ENCODE results near the gene QPCT. TPM values are rescaled to one million over a fixed set of nuclear protein-coding genes. Genes with fewer than 3 reads are reported as not detected.

QPCT gene
- total RNA-seq, 1 experiment from 2014 or later: 13.6 TPM

GRCh38 chr2:37367310-37367709 is 22.9 kb downstream of the QPCT start:
- TF ChIP-seq NR1H2 (CRISPR knock-in tag; IDR thresholded peaks at IDR 0.05) (no peak), ETV6 (CRISPR knock-in tag; IDR thresholded peaks at IDR 0.05) (no peak), ZSCAN18 (CRISPR knock-in tag; IDR thresholded peaks at IDR 0.05) (no peak), ATF2 (CRISPR knock-in tag; IDR thresholded peaks at IDR 0.05; ENCODE audit: borderline replicate concordance, low read depth) (no peak), CREB1 (CRISPR knock-in tag; IDR thresholded peaks at IDR 0.05) (no peak), ZNF138 (CRISPR knock-in tag; conservative IDR thresholded peaks at IDR 0.05) (no peak), ZNF219 (CRISPR knock-in tag; IDR thresholded peaks at IDR 0.05; ENCODE audit: borderline replicate concordance) (no peak)
- TF ChIP-seq, protein P1, sequence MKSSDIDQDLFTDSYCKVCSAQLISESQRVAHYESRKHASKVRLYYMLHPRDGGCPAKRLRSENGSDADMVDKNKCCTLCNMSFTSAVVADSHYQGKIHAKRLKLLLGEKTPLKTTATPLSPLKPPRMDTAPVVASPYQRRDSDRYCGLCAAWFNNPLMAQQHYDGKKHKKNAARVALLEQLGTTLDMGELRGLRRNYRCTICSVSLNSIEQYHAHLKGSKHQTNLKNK (CRISPR knock-in tag; IDR thresholded peaks at IDR 0.05): no peak
- DNase-seq (ENCODE audit: low spot score) (no peak), ATAC-seq (no peak)
- H3K4me3 Mint-ChIP-seq: no peak overlapping the region
- ChIA-PET CTCF (interaction anchor here (0.7 kb wide), 1 partner anchor 9 kb away, joined by 3 read pairs; no protein-coding TSS in a partner anchor), POLR2A (no interaction called here)
- no peaks in the 10 kb centered on the region for H3K9me3 Mint-ChIP-seq
- H3K27ac Mint-ChIP-seq: no peak overlapping the region
- no peaks in the 10 kb centered on the region for H3K27me3 Mint-ChIP-seq (ENCODE audit: low read depth)
- no peaks in the 10 kb centered on the region; the same call in 1 of the 2 replicates for H3K36me3 Mint-ChIP-seq
- no peaks in the 10 kb centered on the region for H3K4me1 Mint-ChIP-seq

DNA sequence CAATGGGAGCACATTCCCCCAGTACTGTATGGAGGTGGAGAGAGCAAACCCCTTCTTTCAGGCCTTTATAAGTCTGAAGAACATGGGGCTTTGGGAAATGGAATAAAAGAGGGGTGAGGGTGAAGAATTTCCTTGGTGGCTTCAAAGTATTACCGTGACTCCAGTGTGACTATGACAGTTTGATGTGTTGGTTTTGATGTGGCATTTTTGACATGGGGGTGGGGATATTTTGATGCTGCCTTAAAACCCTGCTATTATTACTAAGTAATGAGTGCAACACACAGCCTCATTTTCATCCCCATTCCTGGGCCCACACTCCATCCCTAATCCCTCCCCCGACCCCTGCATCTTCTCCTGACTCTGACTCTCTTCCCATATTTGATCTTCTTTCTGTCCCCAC is 23.6 kb downstream of the QPCT start:
- DNase-seq (ENCODE audit: low spot score): no peak
- TF ChIP-seq SOX15 (CRISPR knock-in tag; IDR thresholded peaks at IDR 0.05): no peak
- TF ChIP-seq E2F5 (CRISPR knock-in tag; IDR thresholded peaks at IDR 0.05): no peak
- no peak for TF ChIP-seq MLX (CRISPR knock-in tag; IDR thresholded peaks at IDR 0.05)
- TF ChIP-seq ZNF423 (CRISPR knock-in tag; IDR thresholded peaks at IDR 0.05): no peak
- TF ChIP-seq, protein P2, sequence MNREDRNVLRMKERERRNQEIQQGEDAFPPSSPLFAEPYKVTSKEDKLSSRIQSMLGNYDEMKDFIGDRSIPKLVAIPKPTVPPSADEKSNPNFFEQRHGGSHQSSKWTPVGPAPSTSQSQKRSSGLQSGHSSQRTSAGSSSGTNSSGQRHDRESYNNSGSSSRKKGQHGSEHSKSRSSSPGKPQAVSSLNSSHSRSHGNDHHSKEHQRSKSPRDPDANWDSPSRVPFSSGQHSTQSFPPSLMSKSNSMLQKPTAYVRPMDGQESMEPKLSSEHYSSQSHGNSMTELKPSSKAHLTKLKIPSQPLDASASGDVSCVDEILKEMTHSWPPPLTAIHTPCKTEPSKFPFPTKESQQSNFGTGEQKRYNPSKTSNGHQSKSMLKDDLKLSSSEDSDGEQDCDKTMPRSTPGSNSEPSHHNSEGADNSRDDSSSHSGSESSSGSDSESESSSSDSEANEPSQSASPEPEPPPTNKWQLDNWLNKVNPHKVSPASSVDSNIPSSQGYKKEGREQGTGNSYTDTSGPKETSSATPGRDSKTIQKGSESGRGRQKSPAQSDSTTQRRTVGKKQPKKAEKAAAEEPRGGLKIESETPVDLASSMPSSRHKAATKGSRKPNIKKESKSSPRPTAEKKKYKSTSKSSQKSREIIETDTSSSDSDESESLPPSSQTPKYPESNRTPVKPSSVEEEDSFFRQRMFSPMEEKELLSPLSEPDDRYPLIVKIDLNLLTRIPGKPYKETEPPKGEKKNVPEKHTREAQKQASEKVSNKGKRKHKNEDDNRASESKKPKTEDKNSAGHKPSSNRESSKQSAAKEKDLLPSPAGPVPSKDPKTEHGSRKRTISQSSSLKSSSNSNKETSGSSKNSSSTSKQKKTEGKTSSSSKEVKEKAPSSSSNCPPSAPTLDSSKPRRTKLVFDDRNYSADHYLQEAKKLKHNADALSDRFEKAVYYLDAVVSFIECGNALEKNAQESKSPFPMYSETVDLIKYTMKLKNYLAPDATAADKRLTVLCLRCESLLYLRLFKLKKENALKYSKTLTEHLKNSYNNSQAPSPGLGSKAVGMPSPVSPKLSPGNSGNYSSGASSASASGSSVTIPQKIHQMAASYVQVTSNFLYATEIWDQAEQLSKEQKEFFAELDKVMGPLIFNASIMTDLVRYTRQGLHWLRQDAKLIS (CRISPR knock-in tag; IDR thresholded peaks at IDR 0.05; ENCODE audit: borderline replicate concordance): no peak
- no peak for TF ChIP-seq NR1H2 (CRISPR knock-in tag; IDR thresholded peaks at IDR 0.05)
- TF ChIP-seq, protein P3, sequence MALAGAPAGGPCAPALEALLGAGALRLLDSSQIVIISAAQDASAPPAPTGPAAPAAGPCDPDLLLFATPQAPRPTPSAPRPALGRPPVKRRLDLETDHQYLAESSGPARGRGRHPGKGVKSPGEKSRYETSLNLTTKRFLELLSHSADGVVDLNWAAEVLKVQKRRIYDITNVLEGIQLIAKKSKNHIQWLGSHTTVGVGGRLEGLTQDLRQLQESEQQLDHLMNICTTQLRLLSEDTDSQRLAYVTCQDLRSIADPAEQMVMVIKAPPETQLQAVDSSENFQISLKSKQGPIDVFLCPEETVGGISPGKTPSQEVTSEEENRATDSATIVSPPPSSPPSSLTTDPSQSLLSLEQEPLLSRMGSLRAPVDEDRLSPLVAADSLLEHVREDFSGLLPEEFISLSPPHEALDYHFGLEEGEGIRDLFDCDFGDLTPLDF (CRISPR knock-in tag; IDR thresholded peaks at IDR 0.05): no peak
- TF ChIP-seq, protein P4, sequence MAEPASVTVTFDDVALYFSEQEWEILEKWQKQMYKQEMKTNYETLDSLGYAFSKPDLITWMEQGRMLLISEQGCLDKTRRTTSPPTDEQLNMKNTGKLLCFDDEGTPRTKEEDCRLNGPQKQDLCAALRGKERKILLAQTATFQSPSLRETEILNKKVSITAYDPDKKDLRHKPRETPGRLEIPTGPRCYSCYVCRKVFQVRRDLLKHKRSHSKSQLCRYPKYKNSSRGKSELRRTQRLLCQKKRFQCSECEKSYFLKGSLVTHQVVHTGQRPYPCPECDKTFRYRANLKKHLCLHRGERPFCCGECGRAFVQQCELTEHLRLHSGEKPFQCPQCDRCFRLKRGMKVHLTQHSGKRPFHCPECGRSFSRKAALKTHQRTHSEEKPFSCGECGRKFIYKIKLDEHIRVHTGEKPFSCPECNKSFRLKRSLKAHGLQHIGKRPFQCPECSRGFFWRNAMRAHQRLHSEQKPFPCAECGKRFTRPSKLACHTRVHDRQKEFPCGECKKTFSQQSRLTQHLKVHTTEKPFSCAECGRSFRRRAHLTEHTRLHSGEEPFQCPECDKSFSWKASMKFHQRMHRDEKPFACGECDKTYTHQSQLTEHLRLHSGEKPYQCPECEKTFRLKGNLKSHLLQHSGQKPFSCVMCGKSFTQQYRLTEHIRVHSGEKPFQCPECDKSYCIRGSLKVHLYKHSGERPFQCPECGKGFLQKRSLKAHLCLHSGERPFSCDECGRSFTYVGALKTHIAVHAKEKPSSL (CRISPR knock-in tag; conservative IDR thresholded peaks at IDR 0.05): no peak
- no peak for TF ChIP-seq ZNF671 (CRISPR knock-in tag; IDR thresholded peaks at IDR 0.05)
- TF ChIP-seq FOXP1 (CRISPR knock-in tag; IDR thresholded peaks at IDR 0.05; ENCODE audit: borderline replicate concordance): no peak
- no peak for TF ChIP-seq JAZF1 (CRISPR knock-in tag; IDR thresholded peaks at IDR 0.05)
- no peak for TF ChIP-seq ZNF232 (CRISPR knock-in tag; IDR thresholded peaks at IDR 0.05)
- no peak for TF ChIP-seq ZNF138 (CRISPR knock-in tag; conservative IDR thresholded peaks at IDR 0.05)
- TF ChIP-seq ZNF263 (CRISPR knock-in tag; IDR thresholded peaks at IDR 0.05; ENCODE audit: low read depth): no peak
- TF ChIP-seq ZNF416 (CRISPR knock-in tag; IDR thresholded peaks at IDR 0.05): no peak

More for the DNA sequence above, 23.6 kb downstream of the QPCT start:
- H3K27me3 Mint-ChIP-seq (ENCODE audit: low read depth): no peaks in the 10 kb centered on the region
- no peaks in the 10 kb centered on the region for H3K9me3 Mint-ChIP-seq
- peaks cover 4% of the 10 kb centered on the region; the same call in 1 of the 2 replicates for H3K36me3 Mint-ChIP-seq
- POLR2A ChIA-PET: no interaction called here
- no peak for ATAC-seq
- H3K4me3 Mint-ChIP-seq: no peak overlapping the region
- H3K4me1 Mint-ChIP-seq: no peaks in the 10 kb centered on the region
- CTCF ChIA-PET: interaction anchor here (0.7 kb wide), 1 partner anchor 10 kb away, joined by 3 read pairs; no protein-coding TSS in a partner anchor
- H3K27ac Mint-ChIP-seq: no peak overlapping the region
